ENCODE measurements around the gene EYS. TPM values are rescaled to one million over a fixed set of nuclear protein-coding genes. Genes with fewer than 3 reads are reported as not detected.
"Not testable (repeated sequence)": the region's sequence is repeated elsewhere in the genome, so short reads cannot be mapped to it uniquely, and the experiment has no call there.

EYS gene
- polyA plus RNA-seq, 3 donors, result 0.51 to 0.69 (median 0.65) TPM

GRCh38 chr6:63943826-63944225 is 1763.2 kb downstream of the EYS start:
- no peak for DNase-seq (ENCODE audit: low read depth in 3 of 3, low spot score in 2 of 3)

GRCh38 chr6:63941747-63942470 is 1765.1 kb downstream of the EYS start:
- DNase-seq (ENCODE audit: low read depth in 3 of 3, low spot score in 2 of 3), result no peak

- no peak for DNase-seq (ENCODE audit: low read depth in 3 of 3, low spot score in 2 of 3)
These were observed 1767.0 kb downstream of the EYS start for GRCh38 chr6:63940056-63940455.

- no peak for DNase-seq (ENCODE audit: low read depth in 3 of 3, low spot score in 2 of 3)
These were observed 1770.6 kb downstream of the EYS start for GRCh38 chr6:63936399-63936798.

- no peak for DNase-seq (ENCODE audit: low read depth in 3 of 3, low spot score in 2 of 3)
These were observed 1771.3 kb downstream of the EYS start for GRCh38 chr6:63935732-63936131.

- not testable (repeated sequence) for DNase-seq (ENCODE audit: low read depth in 3 of 3, low spot score in 2 of 3)
These were observed 1773.1 kb downstream of the EYS start for GRCh38 chr6:63933948-63934347.

- no peak for DNase-seq (ENCODE audit: low read depth in 3 of 3, low spot score in 2 of 3)
These were observed 1776.2 kb downstream of the EYS start for GRCh38 chr6:63930848-63931247.

GRCh38 chr6:63929111-63929510 is 1777.9 kb downstream of the EYS start:
- DNase-seq (ENCODE audit: low read depth in 3 of 3, low spot score in 2 of 3), result no peak

- no peak for DNase-seq (ENCODE audit: low read depth in 3 of 3, low spot score in 2 of 3)
These were observed 1778.4 kb downstream of the EYS start for GRCh38 chr6:63928613-63929012.

GRCh38 chr6:63926950-63927927 is 1779.8 kb downstream of the EYS start:
- DNase-seq (ENCODE audit: low read depth in 3 of 3, low spot score in 2 of 3), result no peak

- DNase-seq (ENCODE audit: low read depth in 3 of 3, low spot score in 2 of 3), result no peak
These were observed 1780.7 kb downstream of the EYS start for GRCh38 chr6:63926258-63926780.

GRCh38 chr6:63923139-63923739 is 1783.8 kb downstream of the EYS start:
- DNase-seq (ENCODE audit: low read depth in 3 of 3, low spot score in 2 of 3), result peak in 1 of 3 donors; percentile 15

GRCh38 chr6:63919556-63920110 is 1787.4 kb downstream of the EYS start:
- DNase-seq (ENCODE audit: low read depth in 3 of 3, low spot score in 2 of 3), result no peak

- DNase-seq (ENCODE audit: low read depth in 3 of 3, low spot score in 2 of 3), result no peak
These were observed 1794.1 kb downstream of the EYS start for GRCh38 chr6:63912887-63913286.

- DNase-seq (ENCODE audit: low read depth in 3 of 3, low spot score in 2 of 3), result peak in 1 of 3 donors; percentile 9
These were observed 1796.0 kb downstream of the EYS start for GRCh38 chr6:63910863-63911551.

GRCh38 chr6:63904650-63905248 is 1802.3 kb downstream of the EYS start:
- DNase-seq (ENCODE audit: low read depth in 3 of 3, low spot score in 2 of 3), result no peak

- no peak for DNase-seq (ENCODE audit: low read depth in 3 of 3, low spot score in 2 of 3)
These were observed 1807.5 kb downstream of the EYS start for GRCh38 chr6:63899550-63899949.

GRCh38 chr6:63897952-63898351 is 1809.1 kb downstream of the EYS start:
- no peak for DNase-seq (ENCODE audit: low read depth in 3 of 3, low spot score in 2 of 3)

- DNase-seq (ENCODE audit: low read depth in 3 of 3, low spot score in 2 of 3), result no peak
These were observed 1809.6 kb downstream of the EYS start for GRCh38 chr6:63897459-63897858.

- DNase-seq (ENCODE audit: low read depth in 3 of 3, low spot score in 2 of 3), result no peak
These were observed 1818.6 kb downstream of the EYS start for GRCh38 chr6:63888416-63888815.

Measured in right renal cortex interstitium (tissue), 3 donors.